NCI-H1930 (cell line): ENCODE results near the gene PIN1.

Experiments used
- DNase-seq, 2 experiments: peaks; one replicate each; lab custom pipeline; 2025; lab: John Stamatoyannopoulos, UW

PIN1 gene

DNA sequence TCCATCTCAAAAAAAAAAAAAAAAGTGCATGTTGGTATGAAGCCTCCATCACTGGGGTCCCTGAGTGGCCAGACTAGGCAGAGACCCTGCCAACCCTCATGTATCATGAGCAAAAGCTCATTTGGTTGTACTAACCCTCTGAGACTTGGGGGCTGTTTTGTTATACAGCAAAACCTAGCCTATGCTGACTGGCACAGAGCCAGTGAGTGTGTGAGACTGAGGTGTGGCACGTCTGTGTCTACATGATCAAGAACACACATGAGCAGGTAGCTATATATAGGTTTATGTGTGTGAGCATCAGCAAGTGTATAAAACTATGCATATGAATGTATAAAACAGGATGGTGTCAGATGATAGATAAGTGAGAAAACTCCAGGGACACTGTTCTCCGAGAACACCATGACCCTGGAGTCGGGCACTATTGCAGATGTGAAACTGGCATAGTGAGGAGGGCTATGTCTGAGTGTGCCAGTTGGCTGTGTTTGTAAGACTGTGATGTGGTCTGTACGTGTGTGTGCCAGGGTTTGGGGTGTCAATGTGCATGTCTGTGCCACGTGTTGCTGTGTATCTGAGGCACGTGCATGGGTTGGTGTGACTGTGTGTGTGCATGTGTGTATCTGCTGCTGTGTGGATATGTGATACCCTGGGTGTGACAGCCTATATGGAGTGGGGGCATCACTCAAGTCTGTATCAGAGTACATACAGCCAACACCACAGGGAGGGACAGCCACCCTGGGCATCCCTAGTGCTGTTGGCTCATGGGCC lies 56.7 kb downstream of the PIN1 start:
- DNase-seq, result no peak
